HCT116 (cell line): ENCODE measurements around the gene PLCB3.

Experiments
- ATF3 ChIP-seq: IDR thresholded peaks from 2 replicates; pipeline ENCODE4 v1.6.1; 2012
- ELF1 ChIP-seq: IDR thresholded peaks from 2 replicates; pipeline ENCODE4 v1.6.1; 2012; ENCODE audit warnings: low read depth, borderline replicate concordance
- EZH2 ChIP-seq: fragments of 200-600 bp; sonication (generic); IDR thresholded peaks from 2 replicates; pipeline ENCODE4 v1.6.1; 2017; ENCODE audit warnings: antibody characterized with exemption, mixed run types
- EZH2phosphoT487 ChIP-seq: fragments of 200-600 bp; IDR thresholded peaks from 2 replicates; pipeline ENCODE4 v1.6.1; 2018; ENCODE audit warnings: antibody characterized with exemption, borderline replicate concordance
- POLR2A ChIP-seq: IDR thresholded peaks from 2 replicates; pipeline ENCODE4 v1.7.0; 2011; ENCODE audit warnings: borderline replicate concordance; ENCODE audit not compliant: insufficient read depth, insufficient read length; ENCODE audit errors: extremely low read depth
- POLR2AphosphoS5 ChIP-seq: IDR thresholded peaks from 2 replicates; pipeline ENCODE4 v1.6.1; 2011; ENCODE audit warnings: mild to moderate bottlenecking, low read depth, low read length, moderate library complexity
- RAD21 ChIP-seq: IDR thresholded peaks from 2 replicates; pipeline ENCODE4 v1.6.1; 2012; ENCODE audit warnings: low read depth, mild to moderate bottlenecking
- SP1 ChIP-seq: IDR thresholded peaks from 2 replicates; pipeline ENCODE4 v1.6.1; 2012; ENCODE audit warnings: low read depth
- YY1 ChIP-seq: IDR thresholded peaks from 2 replicates; pipeline ENCODE4 v1.6.1; 2011; ENCODE audit warnings: low read length, low read depth, moderate library complexity, mild to moderate bottlenecking; ENCODE audit not compliant: insufficient replicate concordance; ENCODE audit errors: extremely low read depth
- ZFX ChIP-seq: fragments of 450-650 bp; IDR thresholded peaks from 2 replicates; pipeline ENCODE4 v1.6.1; 2017
- TF ChIP-seq, protein P1 (sequence below), 3 experiments: fragments of 200-600 bp in 1 of 3; sonication (generic) in 1 of 3; IDR thresholded peaks in 2 of 3; conservative IDR thresholded peaks in 1 of 3; 2 replicates each; pipeline ENCODE4 v1.5.1; 2012 to 2017; ENCODE audit warnings: low read depth in 2 of 3, low read length in 2 of 3, antibody characterized with exemption in 1 of 3, borderline replicate concordance in 1 of 3, control low read depth in 1 of 3, mild to moderate bottlenecking in 1 of 3, mixed read lengths in 1 of 3, mixed run types in 1 of 3, moderate library complexity in 1 of 3; ENCODE audit not compliant: insufficient read depth in 1 of 3
- TF ChIP-seq, protein P2 (sequence below): IDR thresholded peaks from 2 replicates; pipeline ENCODE4 v1.6.1; 2012

GRCh38 chr11:64224891-64225607, 26.3 kb upstream of the PLCB3 start:
- TF ChIP-seq POLR2A, result no peak
- TF ChIP-seq, protein P1, sequence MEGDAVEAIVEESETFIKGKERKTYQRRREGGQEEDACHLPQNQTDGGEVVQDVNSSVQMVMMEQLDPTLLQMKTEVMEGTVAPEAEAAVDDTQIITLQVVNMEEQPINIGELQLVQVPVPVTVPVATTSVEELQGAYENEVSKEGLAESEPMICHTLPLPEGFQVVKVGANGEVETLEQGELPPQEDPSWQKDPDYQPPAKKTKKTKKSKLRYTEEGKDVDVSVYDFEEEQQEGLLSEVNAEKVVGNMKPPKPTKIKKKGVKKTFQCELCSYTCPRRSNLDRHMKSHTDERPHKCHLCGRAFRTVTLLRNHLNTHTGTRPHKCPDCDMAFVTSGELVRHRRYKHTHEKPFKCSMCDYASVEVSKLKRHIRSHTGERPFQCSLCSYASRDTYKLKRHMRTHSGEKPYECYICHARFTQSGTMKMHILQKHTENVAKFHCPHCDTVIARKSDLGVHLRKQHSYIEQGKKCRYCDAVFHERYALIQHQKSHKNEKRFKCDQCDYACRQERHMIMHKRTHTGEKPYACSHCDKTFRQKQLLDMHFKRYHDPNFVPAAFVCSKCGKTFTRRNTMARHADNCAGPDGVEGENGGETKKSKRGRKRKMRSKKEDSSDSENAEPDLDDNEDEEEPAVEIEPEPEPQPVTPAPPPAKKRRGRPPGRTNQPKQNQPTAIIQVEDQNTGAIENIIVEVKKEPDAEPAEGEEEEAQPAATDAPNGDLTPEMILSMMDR (IDR thresholded peaks at IDR 0.05 in 2 of 3, conservative IDR thresholded peaks at IDR 0.05 in 1 of 3; ENCODE audit: borderline replicate concordance in 1 of 3, insufficient read depth in 1 of 3, low read depth in 2 of 3, low read length in 2 of 3), result no peak
- TF ChIP-seq YY1, result no peak
- no peak for TF ChIP-seq EZH2phosphoT487
- TF ChIP-seq ELF1, result no peak
- TF ChIP-seq RAD21, result no peak
- no peak; the same call in 1 of the 2 replicates for TF ChIP-seq POLR2AphosphoS5
- TF ChIP-seq ATF3, result no peak
- no peak for TF ChIP-seq ZFX
- TF ChIP-seq, protein P2, sequence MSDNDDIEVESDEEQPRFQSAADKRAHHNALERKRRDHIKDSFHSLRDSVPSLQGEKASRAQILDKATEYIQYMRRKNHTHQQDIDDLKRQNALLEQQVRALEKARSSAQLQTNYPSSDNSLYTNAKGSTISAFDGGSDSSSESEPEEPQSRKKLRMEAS, result no peak
- TF ChIP-seq SP1, result no peak
- no peak for TF ChIP-seq EZH2
